GM20000 (cell line): ENCODE measurements around the gene CNTN2.

Experiments
- DNase-seq: peaks from one replicate; pipeline ENCODE4 v3.0.0; 2012; ENCODE audit warnings: low spot score
- CTCF ChIP-seq: IDR thresholded peaks from 2 replicates; pipeline ENCODE4 v1.5.1; 2012; ENCODE audit warnings: mild to moderate bottlenecking, control low read depth; ENCODE audit errors: extremely low read depth, missing control alignments

CNTN2 gene

GRCh38 chr1:205024679-205025078, 18.3 kb upstream of the CNTN2 start:
- DNase-seq, result no peak
- no peak for TF ChIP-seq CTCF

GRCh38 chr1:205025239-205025638, 17.8 kb upstream of the CNTN2 start:
- no peak for TF ChIP-seq CTCF
- no peak for DNase-seq

- TF ChIP-seq CTCF, result no peak
- DNase-seq, result no peak
These were observed 16.8 kb upstream of the CNTN2 start for GRCh38 chr1:205026181-205026580.

- no peak for TF ChIP-seq CTCF
- DNase-seq, result no peak
These were observed 14.6 kb upstream of the CNTN2 start for GRCh38 chr1:205028390-205028789.

GRCh38 chr1:205028924-205029323, 14.1 kb upstream of the CNTN2 start:
- no peak for TF ChIP-seq CTCF
- no peak for DNase-seq

GRCh38 chr1:205030241-205030640, 12.8 kb upstream of the CNTN2 start:
- no peak for TF ChIP-seq CTCF

GRCh38 chr1:205030896-205031295, 12.1 kb upstream of the CNTN2 start:
- TF ChIP-seq CTCF, result no peak
- no peak for DNase-seq

More at GRCh38 chr1:205030241-205030640, 12.8 kb upstream of the CNTN2 start:
- no peak for DNase-seq
